Sciatic nerve (tissue), 2 donors: ENCODE data around the gene PTPRN2. TPM values are rescaled to one million over a fixed set of nuclear protein-coding genes. Genes with fewer than 3 reads are reported as not detected.
"Not testable (repeated sequence)": the region's sequence is repeated elsewhere in the genome, so short reads cannot be mapped to it uniquely, and the experiment has no call there.

ENCODE experiments used
- ATAC-seq: fragments of 200-7000 bp; cut with Tn5 transposase; one replicate; pipeline ENCODE4 v1.9.1; 2020; ENCODE audit warnings: mild to moderate bottlenecking, moderate library complexity
- DNase-seq: peaks from one replicate; pipeline ENCODE4 v3.0.0-alpha.2; 2020; ENCODE audit warnings: low spot score
- intact Hi-C: fragments of 100-400 bp; cut with DNase I; formaldehyde crosslinking; loops from one replicate; pipeline ENCODE4 v1.14.2; 2022
- total RNA-seq: library from RNA; stranded (reverse); fragmentation: NEBNext Ultra II Directional; extraction: Animal tissue kit (Norgen Biotek cat#: 25700); gene quantifications from one replicate; pipeline ENCODE4 v1.2.1, GENCODE V29; 2021
- donor health status: DM: no; HTN: no; CAD: no.
- donor health status: DM: no; HTN: no; CAD: no.

PTPRN2 gene
- total RNA-seq, 1 donor from 2014 or later, result 12.7 TPM

DNA sequence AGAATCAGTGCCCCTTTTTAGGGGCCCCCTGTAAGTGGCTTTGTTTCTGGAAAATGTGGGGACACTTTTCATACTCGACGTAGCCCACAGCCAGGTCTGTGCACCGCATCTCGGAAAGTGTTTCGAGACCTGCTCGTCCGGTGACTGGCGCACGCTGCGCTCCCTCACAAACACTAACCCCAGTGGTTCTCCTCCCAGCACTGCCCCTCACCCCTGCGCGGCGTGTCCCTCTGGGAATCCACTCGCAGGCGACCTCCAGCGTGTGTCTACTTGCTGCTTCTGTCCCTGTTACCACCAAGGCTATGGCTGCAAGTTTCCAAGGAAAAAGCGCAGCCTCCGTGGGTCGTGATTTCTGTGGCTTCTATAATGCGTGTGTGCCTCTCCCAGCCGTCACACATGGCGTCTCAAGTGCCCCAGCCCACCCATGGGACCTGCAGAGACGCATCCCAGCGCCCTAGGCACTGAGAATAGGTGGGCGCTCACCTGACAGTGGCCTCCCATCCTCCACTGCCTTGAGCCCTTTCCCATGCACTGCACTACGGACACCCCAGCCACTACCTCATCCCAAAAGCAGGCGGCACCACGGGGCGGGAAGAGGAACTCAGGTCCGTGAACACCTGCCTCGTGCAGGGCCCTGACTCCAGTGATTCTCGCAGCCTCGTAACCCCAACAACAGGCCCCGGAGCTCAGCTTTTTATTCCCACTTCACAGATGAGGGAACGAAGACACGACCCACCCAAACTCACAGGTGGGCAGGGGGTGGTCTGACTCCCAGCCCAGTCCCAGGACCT lies 49.3 kb downstream of the PTPRN2 start:
- intact Hi-C loops, result no loop called here

DNA sequence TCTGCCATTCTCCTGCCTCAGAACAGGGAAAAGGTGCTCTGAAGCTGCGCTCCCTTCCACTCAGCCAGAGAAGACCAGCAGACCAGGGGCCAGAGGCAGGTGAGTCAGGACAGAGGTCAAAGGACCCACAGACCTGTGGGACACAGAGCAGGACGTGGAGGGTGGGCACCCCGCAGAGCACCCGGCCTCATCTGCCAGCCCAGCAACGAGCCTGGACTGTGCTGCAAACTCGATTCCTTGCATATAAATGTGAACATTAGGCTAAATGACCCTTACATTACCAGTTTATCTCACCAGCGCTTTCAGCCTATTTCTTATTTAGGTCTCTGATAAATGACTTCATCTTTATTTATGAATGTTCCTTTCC lies 50.1 kb downstream of the PTPRN2 start:
- DNase-seq (no peak), ATAC-seq (no peak)
- intact Hi-C loops, result no loop called here

More for the DNA sequence above, 49.3 kb downstream of the PTPRN2 start:
- ATAC-seq (no peak), DNase-seq (no peak)

DNA sequence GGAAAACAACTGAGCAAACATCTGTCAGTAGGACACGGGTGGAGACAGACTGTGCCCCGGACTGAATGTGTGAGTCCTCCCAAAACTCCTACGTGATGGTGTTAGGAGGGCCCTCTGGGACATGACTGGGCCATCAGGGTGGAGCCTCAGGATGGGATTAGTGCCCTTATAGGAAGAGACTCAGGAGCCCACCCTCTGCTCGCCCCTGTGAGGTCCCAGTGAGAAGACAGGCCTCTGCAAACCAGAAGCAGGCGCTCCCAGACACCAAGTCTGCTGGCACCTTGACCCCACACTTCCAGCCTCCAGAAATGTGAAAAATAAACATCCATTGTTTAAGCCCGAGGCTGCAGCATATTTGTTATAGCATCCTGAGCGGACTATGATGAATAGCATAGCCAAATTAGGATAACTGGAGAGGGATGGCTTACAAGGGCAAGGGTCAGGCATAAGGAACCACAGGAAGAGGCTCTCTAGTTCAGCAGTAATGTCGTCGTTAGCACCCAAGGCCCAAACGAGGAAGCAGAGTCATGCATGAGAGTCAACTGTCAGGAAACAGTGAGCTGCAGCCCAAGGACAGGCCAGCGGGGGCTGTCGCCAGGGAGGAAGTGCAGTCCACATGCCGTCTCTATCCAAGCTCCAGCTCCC lies 50.6 kb downstream of the PTPRN2 start:
- intact Hi-C loops, result no loop called here
- no peak for ATAC-seq
- no peak for DNase-seq

DNA sequence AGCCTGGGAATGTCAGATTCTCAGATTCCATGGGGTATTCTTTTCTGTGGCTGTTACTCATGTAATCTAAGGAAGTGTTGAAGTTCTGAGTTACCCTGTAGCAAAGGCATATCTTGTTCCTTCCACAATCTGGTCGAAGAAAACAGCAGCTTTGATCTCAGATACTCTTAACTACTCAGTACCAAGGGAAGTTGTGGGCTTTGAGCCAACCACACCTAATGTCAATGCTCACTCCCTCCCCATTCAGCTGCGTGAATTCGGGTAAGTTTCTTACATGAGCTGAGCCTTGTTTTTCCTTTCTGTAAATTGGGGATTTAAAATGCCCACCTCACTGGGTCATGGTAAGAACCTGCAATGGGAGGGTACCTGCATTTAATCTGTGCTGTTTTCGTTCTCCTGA lies 52.5 kb downstream of the PTPRN2 start:
- DNase-seq (no peak), ATAC-seq (no peak)
- intact Hi-C loops, result no loop called here

DNA sequence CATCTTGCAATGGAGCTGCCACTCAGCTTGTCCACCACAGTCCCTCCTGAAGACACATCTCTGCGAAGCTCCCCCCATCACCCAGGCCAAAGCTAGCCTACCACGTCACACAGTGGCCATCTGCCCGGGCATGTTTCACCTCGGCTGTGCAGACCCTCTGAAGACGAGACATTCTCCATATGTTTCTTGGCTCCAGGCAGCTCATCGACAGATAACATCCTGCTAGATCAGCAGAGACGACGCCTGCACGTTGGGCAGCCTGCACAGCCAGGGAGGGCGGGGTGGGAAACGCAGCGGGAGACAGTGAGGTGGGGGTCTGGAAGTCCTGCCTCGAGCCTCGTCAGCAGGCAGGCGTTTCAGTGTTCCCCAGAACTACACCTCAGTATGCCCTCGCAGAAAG lies 53.0 kb downstream of the PTPRN2 start:
- DNase-seq, result no peak
- intact Hi-C loops, result no loop called here
- ATAC-seq, result no peak

DNA sequence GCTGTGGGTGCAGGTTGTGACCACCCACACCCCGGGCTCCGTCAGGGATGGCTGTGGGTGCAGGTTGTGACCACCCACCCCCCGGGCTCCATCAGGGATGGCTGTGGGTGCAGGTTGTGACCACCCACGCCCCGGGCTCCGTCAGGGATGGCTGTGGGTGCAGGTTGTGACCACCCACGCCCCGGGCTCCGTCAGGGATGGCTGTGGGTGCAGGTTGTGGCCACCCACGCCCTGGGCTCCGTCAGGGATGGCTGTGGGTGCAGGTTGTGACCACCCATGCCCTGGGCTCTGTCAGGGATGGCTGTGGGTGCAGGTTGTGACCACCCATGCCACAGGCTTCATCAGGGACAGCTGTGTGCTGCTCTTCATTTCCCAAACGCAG lies 53.5 kb downstream of the PTPRN2 start:
- intact Hi-C loops, ATAC-seq, DNase-seq: not testable (repeated sequence)

DNA sequence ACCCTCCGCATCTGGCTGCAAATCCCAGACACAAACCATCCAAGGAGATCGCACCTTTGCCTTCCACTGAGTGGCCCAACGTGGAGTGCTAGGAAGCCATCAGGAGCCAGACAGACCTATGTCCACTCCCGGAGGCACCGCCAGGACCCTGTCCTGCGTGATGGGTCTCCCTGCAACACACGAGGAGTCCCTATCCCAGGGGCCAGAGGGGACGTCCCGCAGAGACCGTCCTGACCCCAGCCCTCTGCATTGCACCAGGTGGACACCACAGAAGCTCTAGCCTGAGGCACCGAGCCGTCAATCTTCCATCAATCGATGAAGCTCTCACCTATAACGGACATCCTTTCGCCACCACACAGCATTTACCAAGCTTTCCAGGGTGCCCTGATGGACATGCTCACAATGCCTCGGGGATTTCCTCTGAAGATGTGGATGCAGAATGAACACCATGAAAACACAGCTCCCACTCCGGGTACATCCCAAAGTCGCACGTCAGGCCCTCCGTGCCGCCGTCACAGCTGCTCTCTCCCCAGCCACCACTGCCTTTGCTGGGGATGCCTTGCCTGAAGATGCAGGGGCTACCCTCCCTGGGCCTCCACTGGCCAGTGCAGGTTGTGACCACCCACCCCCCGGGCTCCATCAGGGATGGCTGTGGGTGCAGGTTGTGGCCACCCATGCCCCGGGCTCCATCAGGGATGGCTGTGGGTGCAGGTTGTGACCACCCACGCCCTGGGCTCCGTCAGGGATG lies 54.1 kb downstream of the PTPRN2 start:
- DNase-seq (no peak), ATAC-seq (no peak)
- intact Hi-C loops, result no loop called here

DNA sequence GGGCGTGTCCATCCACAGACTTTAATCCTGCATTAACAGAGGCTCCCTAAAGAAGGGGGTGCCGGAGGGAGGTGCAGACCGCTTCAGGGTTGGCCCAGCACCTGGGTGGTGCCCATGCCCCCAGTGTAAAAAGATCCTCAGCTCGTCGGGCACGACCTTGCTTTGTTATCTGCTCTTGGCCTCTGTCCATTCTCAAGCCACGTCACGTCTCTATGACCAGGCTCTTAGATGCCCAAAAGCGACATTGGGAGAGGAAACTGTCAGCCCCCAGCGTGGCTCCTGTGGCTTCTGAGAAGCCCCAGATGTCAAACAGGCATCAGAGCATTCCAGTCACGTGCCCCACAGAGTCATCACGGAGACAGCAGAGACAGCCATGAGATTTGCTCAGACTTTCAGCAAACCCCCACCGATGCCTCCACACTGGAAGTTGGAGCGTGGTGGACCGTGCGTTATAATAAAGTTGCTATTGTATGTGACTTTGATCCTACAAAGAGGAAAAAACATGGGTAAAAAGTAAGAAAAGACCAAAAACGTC lies 55.5 kb downstream of the PTPRN2 start:
- DNase-seq, result no peak
- intact Hi-C loops, result no loop called here
- no peak for ATAC-seq

DNA sequence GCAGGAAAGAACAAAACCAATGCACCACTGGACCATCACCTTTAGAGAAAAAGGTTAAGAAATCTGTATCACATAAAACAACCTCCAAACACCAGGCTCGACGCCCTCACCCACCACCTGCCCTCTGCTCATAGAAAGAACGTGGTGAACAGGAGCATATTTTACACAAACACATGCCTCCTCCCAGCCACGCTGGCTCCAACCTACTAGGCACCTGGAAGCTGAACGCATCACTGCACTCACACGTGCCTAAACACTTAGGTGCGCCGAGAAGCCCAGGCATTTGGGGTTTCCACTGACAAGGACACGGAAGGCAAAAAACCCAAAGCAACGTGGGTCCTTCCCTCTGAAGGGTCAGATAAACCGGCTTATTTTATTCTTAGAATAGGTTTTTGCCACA lies 56.0 kb downstream of the PTPRN2 start:
- intact Hi-C loops, result no loop called here
- DNase-seq (no peak), ATAC-seq (no peak)

DNA sequence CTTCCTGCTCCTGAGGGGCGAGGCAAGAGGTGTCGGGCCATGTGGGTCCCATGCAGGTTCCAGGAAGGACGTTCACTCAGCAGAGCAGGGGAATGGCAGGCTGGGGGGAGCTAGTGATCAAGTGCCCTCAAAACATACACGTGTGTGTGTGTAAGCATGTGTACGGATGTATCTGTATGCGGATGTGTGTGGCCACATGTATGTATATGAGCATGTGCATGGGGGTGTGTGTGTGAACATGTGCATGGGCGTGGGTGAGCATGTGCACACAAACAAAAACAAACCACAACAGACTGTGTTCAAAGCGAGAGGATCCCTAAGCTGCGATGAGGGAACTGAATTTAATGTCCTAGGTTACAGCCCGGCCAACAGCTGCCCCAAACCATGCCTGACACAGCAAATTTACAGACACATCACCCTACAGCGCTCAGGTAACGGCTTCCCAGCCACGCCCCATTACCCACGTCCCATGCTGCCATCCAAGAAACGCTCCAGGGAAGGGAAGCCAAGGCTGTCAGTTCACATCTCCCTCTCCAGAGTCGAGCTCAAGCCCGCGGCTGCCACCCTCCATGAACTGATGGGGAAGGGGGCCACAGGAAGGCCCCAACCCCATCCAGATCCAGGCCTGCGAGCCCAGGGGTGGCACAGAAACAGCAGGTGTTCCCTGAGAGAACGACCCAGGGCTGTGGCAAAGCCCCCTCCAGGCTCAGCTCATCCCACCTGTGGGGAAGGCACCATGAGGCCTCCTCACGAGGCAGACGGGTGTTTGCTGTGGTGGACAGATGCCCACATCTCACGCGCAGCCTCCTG lies 56.6 kb downstream of the PTPRN2 start:
- DNase-seq (no peak), ATAC-seq (no peak)
- intact Hi-C loops, result no loop called here

DNA sequence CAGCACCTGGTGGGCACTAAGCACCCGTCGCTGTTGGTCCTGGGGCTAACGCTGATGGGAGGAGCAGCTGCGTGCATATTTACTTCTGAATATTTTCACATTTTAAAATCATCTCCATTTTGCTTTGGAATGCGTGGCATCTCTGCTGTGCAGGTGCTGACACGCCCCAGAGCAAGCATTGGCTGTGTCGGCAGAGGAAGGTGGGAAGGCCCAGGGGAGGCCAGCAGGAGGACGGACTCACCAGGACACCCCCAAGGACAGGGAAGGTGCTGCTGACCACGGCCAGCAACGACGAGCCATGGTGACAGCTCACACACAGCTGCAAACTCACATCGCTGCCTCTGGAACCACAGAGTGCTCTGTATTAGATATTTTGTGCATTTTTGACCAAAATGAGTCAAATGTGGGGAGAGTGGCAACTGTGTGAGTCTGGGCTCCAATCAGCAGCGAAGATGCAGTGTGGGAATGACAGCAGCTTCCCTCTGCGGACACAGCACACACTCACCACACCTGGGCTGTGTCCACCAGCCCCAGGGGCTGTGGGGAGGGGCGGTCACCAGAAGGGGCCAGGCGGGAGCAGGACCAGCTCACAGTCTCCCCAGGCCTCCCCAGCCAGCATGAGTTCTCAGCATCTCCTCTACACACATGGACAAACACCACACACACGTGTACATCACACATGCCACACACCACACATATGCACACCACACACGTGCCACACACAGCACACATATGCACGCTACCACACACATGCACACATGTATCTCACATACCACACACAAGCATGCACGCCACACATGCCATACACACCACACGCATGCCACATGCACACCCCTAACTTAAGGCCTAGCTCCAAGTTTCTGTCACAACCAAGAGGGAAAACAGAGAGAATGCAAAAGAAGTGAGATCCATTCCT lies 58.2 kb downstream of the PTPRN2 start:
- intact Hi-C loops, result no loop called here
- no peak for DNase-seq
- ATAC-seq, result no peak

DNA sequence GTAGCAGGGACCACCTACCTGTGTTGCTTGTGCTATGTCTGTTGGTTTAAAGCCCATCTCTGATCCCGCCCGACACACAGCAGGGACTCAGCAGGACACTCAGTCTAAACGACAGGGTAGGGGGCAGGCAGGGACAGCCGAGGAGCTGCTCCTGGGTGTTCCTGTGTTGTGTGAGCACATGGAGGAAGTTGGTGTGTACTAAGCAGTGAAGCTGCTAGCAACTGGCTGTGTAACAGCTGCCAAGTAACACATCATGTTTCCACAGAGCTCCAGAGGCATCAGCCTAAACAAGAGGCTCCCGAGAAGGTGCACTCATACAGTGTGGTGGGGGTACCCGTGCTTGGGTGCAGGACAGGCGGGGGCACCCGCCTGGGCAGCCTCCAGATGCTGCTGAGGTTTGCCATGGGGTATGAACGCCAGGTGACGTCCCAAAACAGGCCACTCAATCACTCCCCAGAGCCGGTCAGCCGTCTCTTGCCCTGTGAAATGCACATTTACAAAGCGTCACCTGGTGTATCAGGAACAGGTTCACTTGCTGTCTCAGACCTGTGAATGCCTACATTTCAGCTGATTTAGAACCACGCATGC lies 59.6 kb downstream of the PTPRN2 start:
- DNase-seq (no peak), ATAC-seq (no peak)
- intact Hi-C loops, result no loop called here

DNA sequence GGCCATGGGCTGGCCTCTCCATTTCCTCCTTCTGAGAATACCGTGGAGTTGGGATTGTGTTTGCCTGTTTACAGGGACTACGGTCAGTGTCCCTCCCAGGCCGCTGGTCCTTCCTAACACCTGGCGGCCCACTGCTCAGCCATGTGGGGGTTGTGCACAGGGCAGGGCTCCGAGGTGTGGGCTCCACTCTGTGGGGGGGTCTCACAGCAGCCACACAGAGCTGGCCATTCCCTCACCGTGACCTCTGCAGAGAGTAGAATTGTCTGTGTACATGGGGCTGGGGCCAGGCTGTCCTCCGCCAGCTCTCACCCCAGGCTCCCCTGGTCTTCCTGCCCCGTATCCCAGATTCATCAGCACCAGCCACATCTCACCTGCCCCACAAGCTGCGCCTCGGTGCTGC lies 60.1 kb downstream of the PTPRN2 start:
- intact Hi-C loops, result no loop called here
- DNase-seq (no peak), ATAC-seq (no peak)

DNA sequence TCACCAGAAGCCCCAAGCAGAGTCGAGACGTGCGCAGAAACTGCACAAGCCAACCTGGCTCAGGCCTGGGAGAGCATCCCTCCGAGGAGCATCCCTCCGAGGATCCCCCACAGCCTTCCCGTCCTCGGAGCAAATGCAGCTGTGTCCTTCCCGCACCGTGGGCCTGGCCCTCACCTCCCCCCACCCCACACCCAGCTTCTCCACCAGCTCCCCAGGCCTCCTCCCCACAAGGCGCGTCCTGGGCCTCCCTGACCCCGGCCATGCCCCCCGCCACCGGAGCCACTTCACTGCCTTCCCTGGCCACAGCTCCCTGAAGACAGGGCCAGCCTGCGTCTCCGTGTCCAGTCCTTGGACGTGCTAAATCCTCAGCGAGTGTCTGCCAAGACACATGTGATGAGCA lies 60.6 kb downstream of the PTPRN2 start:
- intact Hi-C loops, result no loop called here
- ATAC-seq, result no peak
- DNase-seq, result no peak

DNA sequence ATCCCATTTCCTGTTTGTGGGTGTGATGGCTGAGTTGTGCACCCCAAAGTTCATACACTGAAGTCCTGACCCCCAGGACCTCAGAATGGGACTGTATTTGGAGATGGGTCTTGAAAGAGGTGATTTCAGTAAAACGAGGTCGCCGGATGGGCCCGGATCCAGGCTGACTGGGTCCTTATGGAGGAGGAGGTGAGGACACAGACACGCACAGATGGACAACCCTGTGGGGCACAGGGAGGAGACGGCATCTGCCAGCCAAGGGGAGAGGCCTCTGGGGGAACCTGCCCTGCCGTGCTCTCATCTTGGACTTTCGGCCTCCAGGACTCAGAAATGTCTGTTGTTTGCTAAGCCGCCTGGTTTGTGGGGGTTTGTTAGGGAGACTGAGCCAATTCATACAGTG lies 61.1 kb downstream of the PTPRN2 start:
- DNase-seq (no peak), ATAC-seq (no peak)
- intact Hi-C loops, result no loop called here

DNA sequence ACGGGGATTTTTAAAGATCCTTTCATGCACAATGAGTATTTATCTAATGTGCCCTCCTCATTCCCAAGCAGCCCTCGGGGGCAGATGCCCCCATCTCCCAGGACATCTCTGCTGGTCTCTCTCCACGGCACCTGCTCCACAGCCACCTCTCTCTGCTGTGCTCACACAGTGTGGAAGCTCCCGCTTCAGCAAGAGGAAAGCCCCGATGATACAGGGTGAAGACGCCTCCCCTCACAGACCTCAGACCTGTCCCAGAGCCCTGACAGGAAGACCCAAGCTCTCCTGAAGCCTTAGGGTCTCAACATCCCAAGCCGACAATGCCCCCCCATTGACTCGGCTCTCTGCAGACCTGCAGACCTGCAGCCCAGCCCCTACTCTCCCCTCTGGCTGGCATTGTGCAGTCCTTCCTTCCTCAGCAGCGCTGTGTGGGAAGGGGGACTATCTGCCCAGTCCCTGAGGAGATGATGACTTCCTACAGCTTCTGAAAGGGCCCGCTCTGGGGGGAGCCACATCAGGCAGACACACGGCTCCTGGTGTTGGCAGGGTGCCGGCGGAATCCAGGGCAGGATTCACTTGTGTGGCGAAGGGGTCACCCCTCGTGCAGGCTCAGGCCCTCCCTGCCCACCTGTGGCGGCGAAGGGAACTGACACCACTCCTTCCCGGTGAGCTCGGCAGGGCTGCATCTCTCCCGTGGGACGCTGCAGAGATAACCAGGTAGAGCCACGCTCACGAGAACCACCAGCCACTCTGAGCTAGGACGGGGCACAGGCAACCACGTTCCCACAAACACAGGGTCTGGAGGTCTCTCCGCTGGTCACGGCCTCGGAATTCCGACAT lies 61.8 kb downstream of the PTPRN2 start:
- ATAC-seq (peak; percentile 17), DNase-seq (no peak)
- intact Hi-C loops, result no loop called here
